Esophagus muscularis mucosa (tissue), 4 donors: ENCODE measurements around the gene DIDO1. TPM values are rescaled to one million over a fixed set of nuclear protein-coding genes. Genes with fewer than 3 reads are reported as not detected.

Experiments
- DNase-seq: peaks from one replicate; pipeline ENCODE4 v3.0.0-alpha.2; 2017; ENCODE audit errors: extremely low spot score
- H3K27ac ChIP-seq, 4 donors: fragments of 200-600 bp; sonication (generic); replicated peaks in 1 of 4; 1 replicate in 3 of 4; 2 replicates in 1 of 4; pipeline ENCODE4 v1.5.1; 2016 to 2019; ENCODE audit warnings: mild to moderate bottlenecking in 1 of 4
- H3K27me3 ChIP-seq, 4 donors: fragments of 200-600 bp; sonication (generic); one replicate each; pipeline versions ENCODE4 v1.5.1 to v1.6.0; 2016 to 2019
- H3K36me3 ChIP-seq, 4 donors: fragments of 200-600 bp; sonication (generic); one replicate each; pipeline ENCODE4 v1.5.1; 2016 to 2019
- H3K4me1 ChIP-seq, 4 donors: fragments of 200-600 bp; sonication (generic); one replicate each; pipeline ENCODE4 v1.5.1; 2016 to 2019
- H3K4me3 ChIP-seq, 4 donors: fragments of 200-600 bp; sonication (generic); 1 replicate in 2 of 4; 2 replicates in 2 of 4; pipeline ENCODE4 v1.5.1; 2016 to 2019; ENCODE audit warnings: mild to moderate bottlenecking in 4 of 4, moderate library complexity in 1 of 4
- H3K9me3 ChIP-seq, 4 donors: fragments of 200-600 bp; sonication (generic); 1 replicate in 3 of 4; 2 replicates in 1 of 4; pipeline ENCODE4 v1.5.1; 2016 to 2019
- CTCF ChIP-seq, 3 experiments: fragments of 200-600 bp in 2 of 3; fragments of 450-650 bp in 1 of 3; sonication (generic) in 2 of 3; IDR thresholded peaks; one replicate each; pipeline ENCODE4 v1.5.1; 2017 to 2019; ENCODE audit warnings: antibody characterized with exemption in 3 of 3, mild to moderate bottlenecking in 2 of 3, moderate library complexity in 1 of 3
- EP300 ChIP-seq: sonication (generic); formaldehyde crosslinking; IDR thresholded peaks from one replicate; pipeline ENCODE4 v1.6.1; 2017; ENCODE audit warnings: antibody characterized with exemption
- POLR2A ChIP-seq: fragments of 450-650 bp; IDR thresholded peaks from one replicate; pipeline ENCODE4 v1.6.1; 2017; ENCODE audit warnings: antibody characterized with exemption, moderate library complexity, mild to moderate bottlenecking, low read depth
- POLR2AphosphoS5 ChIP-seq, 2 donors: sonication (generic); formaldehyde crosslinking; IDR thresholded peaks; one replicate each; pipeline ENCODE4 v1.6.1; 2017; ENCODE audit warnings: antibody characterized with exemption in 2 of 2
- WGBS: methylation state at CpG from one replicate; pipeline ENCODE4 v1.1.5; 2018; 5-methylcytosine and 5-hydroxymethylcytosine counted together
- intact Hi-C: fragments of 100-400 bp; cut with DNase I; formaldehyde crosslinking; loops from one replicate; pipeline ENCODE4 v1.15.1; 2023
- total RNA-seq, 4 donors: library from RNA; depleted of rRNA; stranded (reverse); fragments of >200 nt; gene quantifications; one replicate each; pipeline versions ENCODE4 v1.1.0 to v1.2.1, GENCODE V29; 2016

The DIDO1 gene
- total RNA-seq, 4 donors from 2014 or later: 48.9 to 61.6 (median 55.7) TPM

GRCh38 chr20:62860924-62861691 lies 65.2 kb downstream of the DIDO1 start:
- H3K27ac ChIP-seq: no peak overlapping the region

GRCh38 chr20:62860391-62860923 lies 65.8 kb downstream of the DIDO1 start:
- Histone ChIP-seq H3K4me1 (peaks cover 15 to 24% (median 20%) of the 10 kb centered on the region in 4 donors), H3K9me3 (no peaks in the 10 kb centered on the region), H3K27me3 (no peaks in the 10 kb centered on the region), H3K36me3 (peaks cover 8 to 18% (median 14%) of the 10 kb centered on the region in 4 donors), H3K4me3 (peak overlapping the region; percentile 49 to 76 (median 56)), H3K27ac (no peak overlapping the region)
- TF ChIP-seq POLR2A: no peak
- no peak for TF ChIP-seq EP300
- TF ChIP-seq POLR2AphosphoS5 (IDR thresholded peaks at IDR 0.05): no peak
- no peak for TF ChIP-seq CTCF (IDR thresholded peaks at IDR 0.05)
- WGBS: 31% methylated on average over 9 of the region's 24 CpGs
- intact Hi-C loops: no loop called here
- no peak for DNase-seq

More at GRCh38 chr20:62860924-62861691, 65.2 kb downstream of the DIDO1 start:
- Histone ChIP-seq H3K9me3 (no peaks in the 10 kb centered on the region), H3K27me3 (no peaks in the 10 kb centered on the region), H3K36me3 (peaks cover 8 to 13% (median 12%) of the 10 kb centered on the region in 4 donors), H3K4me3 (peak overlapping the region; percentile 49 to 76 (median 56)), H3K4me1 (peaks cover 15 to 24% (median 20%) of the 10 kb centered on the region in 4 donors)
- no peak for TF ChIP-seq EP300
- no peak for TF ChIP-seq CTCF (IDR thresholded peaks at IDR 0.05)
- TF ChIP-seq POLR2AphosphoS5 (IDR thresholded peaks at IDR 0.05): no peak
- TF ChIP-seq POLR2A: no peak
- DNase-seq: no peak
- WGBS: 0% methylated on average over 1 of the region's 129 CpGs
- intact Hi-C loops: no loop called here

- Histone ChIP-seq H3K9me3 (no peaks in the 10 kb centered on the region), H3K36me3 (peaks cover 8 to 25% (median 21%) of the 10 kb centered on the region in 4 donors), H3K4me1 (peaks cover 15 to 24% (median 20%) of the 10 kb centered on the region in 4 donors), H3K27ac (no peak overlapping the region), H3K27me3 (no peaks in the 10 kb centered on the region), H3K4me3 (no peak overlapping the region)
- TF ChIP-seq POLR2A: no peak
- intact Hi-C loops: no loop called here
- no peak for DNase-seq
- WGBS: 94% methylated on average over 12 of the region's 12 CpGs
Observed at GRCh38 chr20:62859721-62860120, 66.6 kb downstream of the DIDO1 start.

GRCh38 chr20:62858058-62858830 lies 68.1 kb downstream of the DIDO1 start:
- peaks cover 15 to 24% (median 20%) of the 10 kb centered on the region in 4 donors for H3K4me1 ChIP-seq
- no peak overlapping the region for H3K4me3 ChIP-seq
- WGBS: 88% methylated on average over 20 of the region's 23 CpGs
- TF ChIP-seq POLR2A: no peak
- TF ChIP-seq CTCF (IDR thresholded peaks at IDR 0.05): no peak
- no peak for DNase-seq
- intact Hi-C loops: no loop called here
- H3K9me3 ChIP-seq: no peaks in the 10 kb centered on the region
- no peak overlapping the region for H3K27ac ChIP-seq
- H3K36me3 ChIP-seq: peaks cover 13 to 36% (median 34%) of the 10 kb centered on the region in 4 donors
- no peaks in the 10 kb centered on the region for H3K27me3 ChIP-seq

GRCh38 chr20:62856931-62857619 lies 69.2 kb downstream of the DIDO1 start:
- H3K36me3 ChIP-seq: peaks cover 13 to 47% (median 45%) of the 10 kb centered on the region in 4 donors
- intact Hi-C loops: no loop called here
- WGBS: 92% methylated on average over 20 of the region's 25 CpGs

More at GRCh38 chr20:62856931-62857619, 69.2 kb downstream of the DIDO1 start:
- TF ChIP-seq EP300 (no peak), POLR2A (no peak), POLR2AphosphoS5 (IDR thresholded peaks at IDR 0.05) (no peak), CTCF (IDR thresholded peaks at IDR 0.05) (no peak)
- Histone ChIP-seq H3K9me3 (no peaks in the 10 kb centered on the region), H3K4me1 (peaks cover 10 to 16% (median 14%) of the 10 kb centered on the region in 4 donors), H3K27ac (no peak overlapping the region), H3K4me3 (no peak overlapping the region), H3K27me3 (no peaks in the 10 kb centered on the region)
- no peak for DNase-seq
